Rectal smooth muscle tissue (tissue), 1 donor: ENCODE results near the gene SEPTIN1.
A peak's percentile ranks its signal among the peaks of the same experiment; 100 is the strongest.

Experiments used
- H3K27ac ChIP-seq: one replicate; pipeline ENCODE4 v1.7.0; 2013; ENCODE audit warnings: low read depth, low read length, inconsistent platforms
- H3K27me3 ChIP-seq: one replicate; pipeline ENCODE4 v1.7.0; 2013; ENCODE audit warnings: low read length; ENCODE audit not compliant: control insufficient read depth, insufficient read depth
- H3K36me3 ChIP-seq: one replicate; pipeline ENCODE4 v1.7.0; 2013; ENCODE audit warnings: low read length; ENCODE audit not compliant: control insufficient read depth, insufficient read depth
- H3K4me1 ChIP-seq: one replicate; pipeline ENCODE4 v1.7.0; 2013; ENCODE audit warnings: low read length; ENCODE audit not compliant: control insufficient read depth, insufficient read depth
- H3K4me3 ChIP-seq: one replicate; pipeline ENCODE4 v1.7.0; 2013; ENCODE audit warnings: low read length
- H3K9ac ChIP-seq: one replicate; pipeline ENCODE4 v1.7.0; 2013; ENCODE audit warnings: low read length

SEPTIN1 gene

DNA sequence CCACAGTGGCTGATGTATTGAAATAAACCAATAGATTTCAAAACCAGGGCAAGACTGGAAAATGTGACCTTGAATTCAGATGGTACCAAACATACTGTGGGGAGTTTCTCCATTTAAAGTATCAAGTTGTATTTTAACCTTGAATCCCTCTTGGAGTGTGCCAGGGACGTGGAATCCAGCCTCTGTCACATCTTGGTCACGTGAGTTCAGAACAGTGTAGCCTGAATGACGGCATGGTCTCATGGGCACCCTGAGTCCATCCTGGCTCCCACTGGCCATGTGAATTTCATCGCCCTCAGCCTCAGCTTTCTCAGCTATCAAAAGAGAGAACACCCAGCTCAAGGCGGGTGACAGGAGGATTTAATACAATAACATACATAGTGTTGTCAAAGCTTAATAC, 31.8 kb upstream of the SEPTIN1 start:
- H3K36me3 ChIP-seq, result peaks cover 16% of the 10 kb centered on the region
- H3K4me1 ChIP-seq, result peaks cover 6% of the 10 kb centered on the region
- no peak overlapping the region for H3K27ac ChIP-seq
- no peak overlapping the region for H3K9ac ChIP-seq
- no peak overlapping the region for H3K4me3 ChIP-seq
- no peaks in the 10 kb centered on the region for H3K27me3 ChIP-seq

DNA sequence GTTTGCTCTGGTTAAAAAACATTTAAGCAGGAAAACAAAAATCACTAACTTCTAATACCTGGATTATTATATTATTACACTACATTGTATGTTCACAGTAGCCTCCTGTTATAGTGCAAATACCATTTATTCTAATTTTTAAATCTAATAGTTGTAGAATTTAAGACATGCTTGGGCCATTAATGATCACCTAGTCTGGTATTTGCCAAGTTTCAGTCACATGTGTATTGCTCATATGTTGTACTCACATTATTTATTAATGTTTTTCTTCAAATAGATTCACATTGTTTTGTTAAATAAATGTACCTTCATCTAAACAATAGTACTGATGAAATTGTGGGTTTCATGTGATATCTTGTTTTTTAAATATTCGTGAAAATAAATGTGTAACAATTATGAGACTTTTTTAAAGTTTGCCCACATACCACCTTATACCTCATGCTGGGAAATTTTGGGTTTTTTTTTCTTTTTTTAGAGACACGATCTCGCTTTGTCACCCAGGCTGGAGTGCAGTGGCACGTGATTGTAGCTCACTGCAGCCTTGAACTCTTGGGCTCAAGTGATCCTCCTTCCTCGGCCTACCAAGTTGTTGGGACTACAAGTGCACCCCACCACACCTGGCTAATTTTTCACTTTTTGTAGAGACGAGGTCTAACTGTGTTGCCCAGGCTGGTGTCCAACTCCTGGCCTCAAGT, 30.9 kb upstream of the SEPTIN1 start:
- Histone ChIP-seq H3K9ac (no peak overlapping the region), H3K36me3 (peaks cover 16% of the 10 kb centered on the region), H3K4me1 (peaks cover 11% of the 10 kb centered on the region), H3K27me3 (no peaks in the 10 kb centered on the region), H3K27ac (no peak overlapping the region), H3K4me3 (no peak overlapping the region)

DNA sequence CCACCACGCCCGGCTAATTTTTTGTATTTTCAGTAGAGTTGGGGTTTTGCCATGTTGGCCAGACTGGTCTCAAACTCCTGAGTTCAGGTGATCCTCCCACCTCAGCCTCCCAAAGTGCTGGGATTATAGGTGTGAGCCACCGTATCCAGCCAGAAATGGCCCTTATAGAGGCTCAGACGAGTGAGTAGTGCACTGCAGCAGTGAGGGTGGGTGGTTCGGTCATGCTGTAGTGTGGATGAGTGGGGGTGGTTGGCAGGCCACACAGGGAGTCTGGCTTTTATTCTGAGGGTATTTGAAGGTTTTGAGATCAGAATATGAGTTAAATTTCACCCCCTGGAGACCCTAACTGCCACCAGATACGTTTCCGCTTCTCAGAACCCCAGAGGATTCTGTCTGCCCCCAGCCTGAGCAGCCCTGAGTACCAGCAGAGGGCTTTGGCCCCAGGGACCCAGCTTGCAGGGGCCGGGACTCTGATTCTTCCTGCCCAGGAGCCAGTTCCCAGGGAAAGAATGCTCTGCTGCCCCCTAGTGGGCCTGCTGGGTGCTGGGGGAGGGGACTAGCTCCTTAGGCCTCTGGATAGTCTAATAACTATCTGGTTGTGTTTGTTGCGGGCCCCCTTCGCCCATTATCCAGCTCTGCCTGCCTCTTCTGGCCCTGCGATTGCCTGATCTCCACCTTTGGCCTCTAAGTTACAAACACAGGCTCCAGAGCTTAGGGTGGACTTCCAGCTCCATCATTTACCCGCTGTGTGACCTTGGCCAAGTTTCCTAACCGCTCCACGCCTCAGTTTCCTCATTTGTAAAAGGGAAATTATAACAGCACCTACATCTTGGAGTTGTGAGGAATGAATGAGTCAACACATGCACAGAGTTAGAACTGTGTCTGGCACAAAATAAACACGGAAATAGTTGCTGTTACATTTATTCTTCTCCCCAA, 27.0 kb upstream of the SEPTIN1 start:
- Histone ChIP-seq H3K36me3 (peaks cover 16% of the 10 kb centered on the region), H3K9ac (no peak overlapping the region), H3K27ac (peak overlapping the region; percentile 1), H3K27me3 (no peaks in the 10 kb centered on the region), H3K4me3 (no peak overlapping the region), H3K4me1 (peaks cover 14% of the 10 kb centered on the region)

DNA sequence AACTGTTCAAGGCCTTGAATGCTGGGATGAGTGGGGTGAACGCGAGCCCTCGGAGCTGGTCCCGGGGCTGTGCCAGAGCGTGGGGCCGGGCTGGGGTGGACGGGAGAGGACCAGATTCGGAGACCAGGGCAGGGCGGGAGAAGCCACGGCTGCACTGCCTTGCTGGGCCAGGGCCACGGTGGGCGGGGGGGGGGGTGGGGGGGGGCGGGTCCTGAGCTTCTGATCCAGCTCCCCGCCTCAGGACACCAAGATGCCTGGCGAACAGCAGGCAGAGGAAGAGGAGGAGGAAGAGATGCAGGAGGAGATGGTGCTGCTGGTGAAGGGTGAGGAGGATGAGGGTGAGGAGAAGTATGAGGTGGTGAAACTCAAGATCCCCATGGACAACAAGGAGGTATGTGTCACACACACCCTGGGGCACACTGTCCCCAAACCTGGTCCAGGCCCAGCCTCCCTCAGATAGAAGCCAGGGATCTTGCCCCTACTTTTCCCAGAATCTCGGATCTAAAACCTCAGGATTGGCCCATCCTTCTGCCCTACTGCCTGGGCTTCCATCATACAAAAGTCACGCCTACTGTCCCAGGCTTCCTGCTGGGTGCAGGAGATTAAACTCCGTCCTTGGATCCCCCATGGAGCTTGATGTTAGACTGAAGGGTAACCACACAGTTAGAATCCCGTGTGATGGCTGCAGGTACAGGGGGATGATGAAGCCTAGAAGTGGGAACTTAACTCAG, 25.6 kb upstream of the SEPTIN1 start:
- H3K27me3 ChIP-seq, result no peaks in the 10 kb centered on the region
- peak overlapping the region; percentile 84 for H3K4me3 ChIP-seq
- H3K4me1 ChIP-seq, result peaks cover 14% of the 10 kb centered on the region
- peaks cover 8% of the 10 kb centered on the region for H3K36me3 ChIP-seq
- peak overlapping the region; percentile 84 for H3K27ac ChIP-seq
- peak overlapping the region; percentile 32 for H3K9ac ChIP-seq

DNA sequence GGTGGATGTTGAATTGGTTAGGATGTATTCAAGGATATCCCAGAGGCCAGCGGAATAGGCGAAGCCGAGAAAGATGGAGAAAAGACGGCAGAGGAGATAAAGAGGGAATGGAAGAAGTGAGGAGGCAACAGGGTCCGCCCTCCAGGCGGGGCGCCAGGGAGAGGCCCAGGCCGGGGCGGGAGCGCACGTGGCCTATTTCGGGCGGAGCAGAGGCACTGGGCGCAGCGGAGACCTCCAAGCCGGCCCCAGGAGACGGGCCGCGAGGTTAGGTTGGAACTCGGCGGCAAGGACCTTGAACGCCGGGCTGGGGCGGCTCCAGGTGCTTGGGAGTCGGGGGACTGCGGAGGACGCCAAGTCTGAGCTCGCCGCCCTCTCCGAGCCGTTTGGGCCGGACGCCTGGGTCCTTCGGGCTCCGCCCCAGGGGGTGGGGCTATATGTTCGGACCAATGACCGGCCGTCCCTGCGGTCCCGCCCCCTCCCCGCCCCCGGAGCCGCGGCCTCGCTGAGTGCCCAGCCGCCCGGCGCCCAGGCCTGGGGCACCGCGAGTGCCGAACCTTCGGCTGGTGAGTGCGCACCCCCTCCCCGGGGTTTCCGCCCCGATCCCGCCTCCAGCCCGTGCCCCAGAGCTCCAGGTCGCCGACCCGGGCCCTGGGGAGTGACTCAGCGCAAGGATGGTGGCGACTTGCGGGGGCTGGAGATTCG, 24.9 kb upstream of the SEPTIN1 start, which contains the start of gene ZNF771:
TSS of gene ZNF771 (plus strand) at position 505 of the 702 bp plus-strand sequence. CDS start 448 bp downstream, outside the sequence.
- Histone ChIP-seq H3K4me3 (peak within 1 kb of the TSS; percentile 84), H3K27me3 (no peaks in the 10 kb centered on the region)

DNA sequence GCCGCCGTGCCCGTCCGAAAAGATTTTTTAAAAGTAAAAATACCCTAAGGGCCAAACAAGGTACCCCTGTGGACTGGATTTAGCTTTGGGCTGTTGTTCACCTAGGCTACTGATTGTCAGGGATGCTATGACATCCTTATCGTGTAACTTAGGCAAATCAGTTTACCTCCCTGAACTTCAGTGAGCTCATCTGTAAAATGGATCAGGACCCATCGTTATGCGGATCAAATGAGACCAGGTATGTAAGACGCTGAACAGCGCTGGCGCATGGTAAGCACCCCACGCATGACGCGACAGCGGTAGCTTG, 24.4 kb upstream of the SEPTIN1 start:
- peak overlapping the region; percentile 84 for H3K4me3 ChIP-seq

More for the DNA sequence above, 24.9 kb upstream of the SEPTIN1 start, which contains the start of gene ZNF771:
- Histone ChIP-seq H3K36me3 (peaks cover 5% of the 10 kb centered on the region), H3K4me1 (peaks cover 14% of the 10 kb centered on the region), H3K27ac (peak within 1 kb of the TSS; percentile 84), H3K9ac (peak within 1 kb of the TSS; percentile 32)

DNA sequence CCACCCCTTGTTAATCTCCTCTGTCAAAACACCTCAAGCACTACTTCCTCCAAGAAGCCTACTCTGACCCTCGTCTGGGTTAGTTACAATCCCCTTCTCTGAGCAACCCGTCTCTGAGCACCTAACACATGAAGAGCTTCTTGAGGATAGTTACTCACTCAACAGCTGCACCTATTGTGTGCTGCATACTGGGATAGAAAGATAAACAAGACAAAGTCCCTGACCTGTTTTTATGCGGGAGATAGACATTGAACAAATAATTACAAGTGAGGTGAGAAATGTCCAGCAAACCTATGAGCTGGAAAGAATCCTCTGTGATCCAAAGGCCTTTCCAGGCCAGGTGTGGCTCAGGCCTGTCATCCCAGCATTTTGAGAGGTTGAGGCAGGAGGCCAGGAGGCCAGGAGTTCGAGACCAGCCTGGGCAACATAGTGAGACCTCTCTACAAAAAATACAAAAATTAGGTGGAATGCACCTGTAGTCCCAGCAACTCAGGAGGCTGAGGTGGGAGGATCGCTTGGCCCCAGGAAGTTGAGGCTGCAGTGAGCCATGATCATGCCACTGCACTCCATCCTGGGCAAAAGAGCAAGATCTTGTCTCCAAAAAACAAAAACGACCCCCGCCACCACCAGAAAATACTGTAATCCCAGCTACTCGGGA, 19.5 kb upstream of the SEPTIN1 start:
- Histone ChIP-seq H3K4me1 (peaks cover 11% of the 10 kb centered on the region), H3K4me3 (no peak overlapping the region), H3K36me3 (peaks cover 3% of the 10 kb centered on the region), H3K9ac (no peak overlapping the region), H3K27me3 (no peaks in the 10 kb centered on the region), H3K27ac (no peak overlapping the region)

More for the DNA sequence above, 24.4 kb upstream of the SEPTIN1 start:
- peaks cover 14% of the 10 kb centered on the region for H3K4me1 ChIP-seq
- H3K36me3 ChIP-seq, result peaks cover 4% of the 10 kb centered on the region
- peak overlapping the region; percentile 84 for H3K27ac ChIP-seq
- H3K9ac ChIP-seq, result no peak overlapping the region
- no peaks in the 10 kb centered on the region for H3K27me3 ChIP-seq

DNA sequence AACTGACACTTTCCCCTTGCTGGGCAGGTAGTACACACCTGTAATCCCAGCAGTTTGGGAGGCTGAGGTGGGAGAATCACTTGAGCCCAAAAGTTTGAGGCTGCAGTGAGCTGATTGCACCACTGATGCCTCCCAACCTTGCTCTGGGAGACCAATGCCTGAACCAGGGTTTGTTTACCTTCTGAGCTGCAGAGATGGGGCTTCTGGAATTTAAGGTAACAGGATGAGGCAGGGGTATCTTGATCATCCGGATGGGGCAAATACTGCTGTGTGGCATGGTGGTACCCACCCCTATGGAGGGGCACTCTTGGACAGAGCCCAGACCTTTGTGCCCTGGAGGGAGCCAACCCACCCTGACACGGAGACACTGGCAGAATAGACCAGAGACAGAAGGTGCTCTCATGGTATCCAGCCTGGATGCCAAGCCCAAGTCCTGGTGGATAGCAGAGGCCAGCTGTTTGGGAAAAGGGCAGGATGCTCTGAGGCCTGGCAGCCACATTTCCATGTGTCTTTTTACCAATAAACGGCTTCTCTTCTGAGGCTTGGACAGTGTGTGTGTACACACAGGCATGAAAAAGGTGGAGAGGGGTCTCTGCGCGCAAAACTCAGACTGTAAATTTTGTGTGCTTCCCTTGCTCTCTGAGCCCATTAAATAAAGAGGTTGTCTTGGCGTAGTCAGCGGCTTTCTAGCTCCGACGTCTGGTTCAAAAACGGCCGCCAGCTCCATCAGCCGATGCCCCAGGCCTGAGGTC, 17.2 kb upstream of the SEPTIN1 start:
- H3K4me1 ChIP-seq, result peaks cover 17% of the 10 kb centered on the region
- H3K9ac ChIP-seq, result peak overlapping the region; percentile 72
- peak overlapping the region; percentile 99 for H3K27ac ChIP-seq
- H3K36me3 ChIP-seq, result peaks cover 3% of the 10 kb centered on the region
- H3K4me3 ChIP-seq, result peak overlapping the region; percentile 89
- no peaks in the 10 kb centered on the region for H3K27me3 ChIP-seq

DNA sequence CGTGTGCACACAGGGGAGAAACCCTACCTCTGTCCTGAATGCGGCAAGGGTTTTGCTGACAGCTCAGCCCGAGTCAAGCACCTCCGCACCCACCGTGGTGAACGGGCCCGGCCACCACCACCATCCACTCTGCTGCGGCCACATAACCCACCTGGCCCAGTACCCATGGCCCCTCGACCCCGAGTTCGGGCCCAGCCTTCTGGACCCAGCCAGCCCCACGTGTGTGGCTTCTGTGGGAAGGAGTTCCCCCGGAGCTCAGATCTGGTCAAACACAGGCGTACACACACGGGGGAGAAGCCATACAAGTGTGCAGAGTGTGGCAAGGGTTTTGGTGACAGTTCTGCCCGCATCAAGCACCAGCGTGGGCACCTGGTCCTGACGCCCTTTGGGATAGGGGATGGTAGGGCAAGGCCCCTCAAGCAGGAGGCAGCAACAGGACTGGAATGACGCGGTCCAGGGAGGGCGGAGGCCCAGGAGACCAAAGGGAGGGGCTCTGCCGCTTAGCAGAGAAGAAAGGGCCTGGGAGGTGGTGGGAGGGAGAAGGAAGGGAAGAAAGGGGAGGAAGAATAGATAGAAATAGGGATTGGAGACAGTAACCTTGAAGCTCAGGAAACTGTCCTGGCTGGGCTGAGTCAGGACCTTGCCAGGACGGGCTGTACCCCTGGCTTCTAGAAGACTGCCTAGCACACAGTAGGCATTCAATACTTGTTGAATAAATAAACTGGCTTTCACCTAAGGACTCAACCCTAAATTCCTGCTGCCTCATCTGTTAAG, 16.5 kb upstream of the SEPTIN1 start:
- Histone ChIP-seq H3K27ac (peak overlapping the region; percentile 99), H3K9ac (no peak overlapping the region), H3K27me3 (no peaks in the 10 kb centered on the region), H3K36me3 (peaks cover 3% of the 10 kb centered on the region), H3K4me3 (no peak overlapping the region), H3K4me1 (peaks cover 19% of the 10 kb centered on the region)

DNA sequence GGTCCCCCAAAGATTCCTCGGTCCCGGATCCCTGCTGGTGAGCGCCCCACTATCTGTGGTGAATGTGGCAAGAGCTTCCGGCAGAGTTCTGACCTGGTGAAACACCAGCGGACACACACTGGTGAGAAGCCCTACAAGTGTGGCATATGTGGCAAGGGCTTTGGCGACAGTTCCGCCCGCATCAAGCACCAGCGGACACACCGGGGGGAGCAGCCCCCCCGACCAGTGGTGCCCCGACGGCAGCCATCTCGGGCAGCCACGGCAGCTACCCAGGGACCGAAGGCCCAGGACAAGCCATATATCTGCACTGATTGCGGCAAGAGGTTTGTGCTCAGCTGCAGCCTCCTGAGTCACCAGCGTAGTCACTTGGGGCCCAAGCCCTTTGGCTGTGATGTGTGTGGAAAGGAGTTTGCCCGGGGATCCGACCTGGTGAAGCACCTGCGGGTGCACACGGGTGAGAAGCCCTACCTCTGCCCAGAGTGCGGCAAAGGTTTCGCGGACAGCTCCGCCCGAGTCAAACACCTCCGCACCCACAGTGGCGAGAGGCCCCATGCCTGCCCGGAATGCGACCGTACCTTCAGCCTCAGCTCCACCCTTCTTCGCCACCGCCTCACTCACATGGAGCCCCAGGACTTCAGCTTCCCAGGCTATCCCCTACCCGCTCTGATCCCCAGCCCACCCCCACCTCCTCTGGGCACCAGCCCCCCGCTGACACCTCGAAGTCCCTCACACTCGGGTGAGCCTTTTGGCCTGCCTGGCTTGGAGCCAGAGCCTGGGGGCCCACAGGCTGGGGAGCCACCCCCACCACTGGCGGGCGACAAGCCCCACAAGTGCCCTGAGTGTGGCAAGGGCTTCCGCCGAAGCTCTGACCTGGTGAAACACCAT, 15.7 kb upstream of the SEPTIN1 start:
- H3K9ac ChIP-seq, result no peak overlapping the region
- no peaks in the 10 kb centered on the region for H3K27me3 ChIP-seq
- H3K27ac ChIP-seq, result peak overlapping the region; percentile 99
- H3K36me3 ChIP-seq, result peaks cover 3% of the 10 kb centered on the region
- peaks cover 19% of the 10 kb centered on the region for H3K4me1 ChIP-seq
- no peak overlapping the region for H3K4me3 ChIP-seq
